ENCODE measurements around the gene EZR. TPM values are rescaled to one million over a fixed set of nuclear protein-coding genes. Genes with fewer than 3 reads are reported as not detected.
A peak's percentile ranks its signal among the peaks of the same experiment; 100 is the strongest.

EZR gene
- total and polyA plus RNA-seq, 2 of the 13 experiments (the other 11 are each of a cell fraction or from before 2014, with no cell fraction given) = 34.7 to 60.3 TPM

DNA sequence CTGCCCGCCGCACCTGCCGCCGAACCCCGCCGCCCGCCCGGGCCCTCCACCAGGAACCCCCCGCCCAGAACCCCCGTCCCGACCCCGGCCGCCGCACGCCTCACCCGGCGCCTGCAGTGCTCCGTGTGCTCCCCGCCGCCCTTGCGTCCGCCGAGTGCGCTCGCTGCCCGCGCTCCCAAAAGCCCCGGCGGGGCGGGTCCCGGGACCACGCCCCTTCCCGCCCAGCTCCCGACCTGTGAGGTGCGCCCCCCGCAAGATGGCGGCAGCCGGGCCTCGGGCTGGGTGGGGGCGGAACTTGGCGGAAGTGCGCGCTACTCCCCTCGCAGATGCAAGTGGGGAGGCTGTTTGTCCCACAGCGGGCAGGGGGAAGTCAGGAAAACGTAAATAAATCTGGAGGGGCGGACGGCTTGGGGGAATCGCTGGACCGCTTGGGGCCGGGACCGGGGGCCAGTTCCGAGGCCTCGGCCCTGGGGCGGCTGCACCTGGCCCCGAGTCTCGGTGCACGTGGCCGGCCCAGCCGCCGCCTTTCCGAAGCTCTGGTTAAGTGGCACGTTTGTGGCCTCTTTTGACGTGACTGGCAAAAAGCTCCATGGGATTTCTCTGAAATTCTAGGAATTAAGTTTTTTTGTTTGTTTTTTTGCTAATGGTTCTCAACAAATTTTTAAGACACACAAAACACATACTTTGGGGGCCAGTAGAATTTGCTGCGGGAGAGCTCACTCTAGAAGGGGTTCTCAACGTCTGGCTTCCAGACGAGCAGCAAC lies at the start of gene EZR (continued):
- TF ChIP-seq, protein P1, sequence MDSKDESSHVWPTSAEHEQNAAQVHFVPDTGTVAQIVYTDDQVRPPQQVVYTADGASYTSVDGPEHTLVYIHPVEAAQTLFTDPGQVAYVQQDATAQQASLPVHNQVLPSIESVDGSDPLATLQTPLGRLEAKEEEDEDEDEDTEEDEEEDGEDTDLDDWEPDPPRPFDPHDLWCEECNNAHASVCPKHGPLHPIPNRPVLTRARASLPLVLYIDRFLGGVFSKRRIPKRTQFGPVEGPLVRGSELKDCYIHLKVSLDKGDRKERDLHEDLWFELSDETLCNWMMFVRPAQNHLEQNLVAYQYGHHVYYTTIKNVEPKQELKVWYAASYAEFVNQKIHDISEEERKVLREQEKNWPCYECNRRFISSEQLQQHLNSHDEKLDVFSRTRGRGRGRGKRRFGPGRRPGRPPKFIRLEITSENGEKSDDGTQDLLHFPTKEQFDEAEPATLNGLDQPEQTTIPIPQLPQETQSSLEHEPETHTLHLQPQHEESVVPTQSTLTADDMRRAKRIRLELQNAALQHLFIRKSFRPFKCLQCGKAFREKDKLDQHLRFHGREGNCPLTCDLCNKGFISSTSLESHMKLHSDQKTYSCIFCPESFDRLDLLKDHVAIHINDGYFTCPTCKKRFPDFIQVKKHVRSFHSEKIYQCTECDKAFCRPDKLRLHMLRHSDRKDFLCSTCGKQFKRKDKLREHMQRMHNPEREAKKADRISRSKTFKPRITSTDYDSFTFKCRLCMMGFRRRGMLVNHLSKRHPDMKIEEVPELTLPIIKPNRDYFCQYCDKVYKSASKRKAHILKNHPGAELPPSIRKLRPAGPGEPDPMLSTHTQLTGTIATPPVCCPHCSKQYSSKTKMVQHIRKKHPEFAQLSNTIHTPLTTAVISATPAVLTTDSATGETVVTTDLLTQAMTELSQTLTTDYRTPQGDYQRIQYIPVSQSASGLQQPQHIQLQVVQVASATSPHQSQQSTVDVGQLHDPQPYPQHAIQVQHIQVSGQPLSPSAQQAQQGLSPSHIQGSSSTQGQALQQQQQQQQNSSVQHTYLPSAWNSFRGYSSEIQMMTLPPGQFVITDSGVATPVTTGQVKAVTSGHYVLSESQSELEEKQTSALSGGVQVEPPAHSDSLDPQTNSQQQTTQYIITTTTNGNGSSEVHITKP (CRISPR knock-in tag; IDR thresholded peaks at IDR 0.05; ENCODE audit: low read depth) = peak; percentile 18; the same call in 1 of the 2 replicates
- peak; percentile 55 for TF ChIP-seq RFXAP (CRISPR knock-in tag; IDR thresholded peaks at IDR 0.05; ENCODE audit: borderline replicate concordance)
- TF ChIP-seq KLF13 (CRISPR knock-in tag; IDR thresholded peaks at IDR 0.05) = peak; percentile 80; the same call in 1 of the 2 replicates
- TF ChIP-seq SSRP1 (CRISPR knock-in tag; IDR thresholded peaks at IDR 0.05) = 0 out of 2 replicates have a peak, but pooled peaks have one; percentile 1
- TF ChIP-seq, protein P2, sequence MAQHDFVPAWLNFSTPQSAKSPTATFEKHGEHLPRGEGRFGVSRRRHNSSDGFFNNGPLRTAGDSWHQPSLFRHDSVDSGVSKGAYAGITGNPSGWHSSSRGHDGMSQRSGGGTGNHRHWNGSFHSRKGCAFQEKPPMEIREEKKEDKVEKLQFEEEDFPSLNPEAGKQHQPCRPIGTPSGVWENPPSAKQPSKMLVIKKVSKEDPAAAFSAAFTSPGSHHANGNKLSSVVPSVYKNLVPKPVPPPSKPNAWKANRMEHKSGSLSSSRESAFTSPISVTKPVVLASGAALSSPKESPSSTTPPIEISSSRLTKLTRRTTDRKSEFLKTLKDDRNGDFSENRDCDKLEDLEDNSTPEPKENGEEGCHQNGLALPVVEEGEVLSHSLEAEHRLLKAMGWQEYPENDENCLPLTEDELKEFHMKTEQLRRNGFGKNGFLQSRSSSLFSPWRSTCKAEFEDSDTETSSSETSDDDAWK (CRISPR knock-in tag; IDR thresholded peaks at IDR 0.05) = no peak
- 0 out of 2 replicates have a peak, but pooled peaks have one; percentile 10 for TF ChIP-seq MAFG (CRISPR knock-in tag; IDR thresholded peaks at IDR 0.05)
- peak; percentile 87 for TF ChIP-seq ZNF350 (CRISPR knock-in tag; IDR thresholded peaks at IDR 0.05; ENCODE audit: borderline replicate concordance, low read depth)
- TF ChIP-seq HDAC1 (CRISPR knock-in tag; IDR thresholded peaks at IDR 0.05) = peak; percentile 68
- TF ChIP-seq ZNF354B (CRISPR knock-in tag; IDR thresholded peaks at IDR 0.05) = no peak
- 0 out of 2 replicates have a peak, but pooled peaks have one; percentile 90 for TF ChIP-seq ZNF557 (CRISPR knock-in tag; IDR thresholded peaks at IDR 0.05)
- TF ChIP-seq HOXA7 (CRISPR knock-in tag; IDR thresholded peaks at IDR 0.05) = no peak
- TF ChIP-seq ZNF280D (CRISPR knock-in tag; IDR thresholded peaks at IDR 0.05) = 0 out of 2 replicates have a peak, but pooled peaks have one; percentile 32
- TF ChIP-seq, protein P3, sequence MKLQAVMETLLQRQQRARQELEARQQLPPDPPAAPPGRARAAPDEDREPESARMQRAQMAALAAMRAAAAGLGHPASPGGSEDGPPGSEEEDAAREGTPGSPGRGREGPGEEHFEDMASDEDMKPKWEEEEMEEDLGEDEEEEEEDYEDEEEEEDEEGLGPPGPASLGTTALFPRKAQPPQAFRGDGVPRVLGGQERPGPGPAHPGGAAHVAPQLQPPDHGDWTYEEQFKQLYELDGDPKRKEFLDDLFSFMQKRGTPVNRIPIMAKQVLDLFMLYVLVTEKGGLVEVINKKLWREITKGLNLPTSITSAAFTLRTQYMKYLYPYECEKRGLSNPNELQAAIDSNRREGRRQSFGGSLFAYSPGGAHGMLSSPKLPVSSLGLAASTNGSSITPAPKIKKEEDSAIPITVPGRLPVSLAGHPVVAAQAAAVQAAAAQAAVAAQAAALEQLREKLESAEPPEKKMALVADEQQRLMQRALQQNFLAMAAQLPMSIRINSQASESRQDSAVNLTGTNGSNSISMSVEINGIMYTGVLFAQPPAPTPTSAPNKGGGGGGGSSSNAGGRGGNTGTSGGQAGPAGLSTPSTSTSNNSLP (IDR thresholded peaks at IDR 0.05; ENCODE audit: low read depth, low read length) = no peak
- peak; percentile 85 for TF ChIP-seq POLR2G (IDR thresholded peaks at IDR 0.05; ENCODE audit: low read depth, low read length)
- TF ChIP-seq NONO (IDR thresholded peaks at IDR 0.05) = no peak
- peak; percentile 72; the same call in 1 of the 2 replicates for TF ChIP-seq NONO (CRISPR knock-in tag; conservative IDR thresholded peaks at IDR 0.05)
- TF ChIP-seq ATF7-NPFF (CRISPR knock-in tag; IDR thresholded peaks at IDR 0.05; ENCODE audit: low read depth) = peak; percentile 65
- TF ChIP-seq SIN3A (IDR thresholded peaks at IDR 0.05; ENCODE audit: borderline replicate concordance, low read depth, low read length) = peak; percentile 52; the same call in 1 of the 2 replicates
- TF ChIP-seq ISX (CRISPR knock-in tag; conservative IDR thresholded peaks at IDR 0.05) = peak; percentile 74; the same call in 1 of the 2 replicates
